Measurements from ENCODE around the gene CTU2.

The CTU2 gene

DNA sequence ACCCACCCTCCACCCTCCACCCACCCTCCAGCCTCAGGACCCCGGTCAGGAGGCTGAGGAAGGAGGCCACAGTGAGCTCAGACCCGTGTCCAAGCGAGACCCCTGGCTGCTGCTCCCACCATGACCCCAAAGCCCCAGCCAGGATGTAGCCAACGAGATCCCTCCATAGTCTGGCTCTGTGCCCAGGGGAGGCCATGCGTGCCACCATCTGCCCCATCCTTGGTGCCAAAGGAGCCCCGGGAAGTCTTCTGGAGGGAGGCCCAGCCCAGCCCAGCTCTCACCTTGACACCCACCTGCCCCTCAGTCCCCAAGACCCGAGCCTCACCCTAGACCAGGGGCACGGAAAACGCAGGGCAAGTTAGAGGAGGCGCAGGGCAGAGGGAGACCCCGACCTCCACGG, 44.6 kb downstream of the CTU2 start:
- H3K27me3 ChIP-seq (ENCODE audit: insufficient read depth, poor library complexity, severe bottlenecking) = no peaks in the 10 kb centered on the region
- no peak for DNase-seq (ENCODE audit: low read depth in 1 of 2, low spot score in 1 of 2)
- H3K4me3 ChIP-seq (replicated peaks; ENCODE audit: insufficient read depth, low read length) = no peak overlapping the region
- no peak overlapping the region for H3K27ac ChIP-seq (replicated peaks)
- no peak for TF ChIP-seq SPI1 (IDR thresholded peaks at IDR 0.05; ENCODE audit: borderline replicate concordance, low read depth)
- TF ChIP-seq REST (IDR thresholded peaks at IDR 0.05; ENCODE audit: insufficient replicate concordance, low read depth) = no peak
- TF ChIP-seq, protein P1, sequence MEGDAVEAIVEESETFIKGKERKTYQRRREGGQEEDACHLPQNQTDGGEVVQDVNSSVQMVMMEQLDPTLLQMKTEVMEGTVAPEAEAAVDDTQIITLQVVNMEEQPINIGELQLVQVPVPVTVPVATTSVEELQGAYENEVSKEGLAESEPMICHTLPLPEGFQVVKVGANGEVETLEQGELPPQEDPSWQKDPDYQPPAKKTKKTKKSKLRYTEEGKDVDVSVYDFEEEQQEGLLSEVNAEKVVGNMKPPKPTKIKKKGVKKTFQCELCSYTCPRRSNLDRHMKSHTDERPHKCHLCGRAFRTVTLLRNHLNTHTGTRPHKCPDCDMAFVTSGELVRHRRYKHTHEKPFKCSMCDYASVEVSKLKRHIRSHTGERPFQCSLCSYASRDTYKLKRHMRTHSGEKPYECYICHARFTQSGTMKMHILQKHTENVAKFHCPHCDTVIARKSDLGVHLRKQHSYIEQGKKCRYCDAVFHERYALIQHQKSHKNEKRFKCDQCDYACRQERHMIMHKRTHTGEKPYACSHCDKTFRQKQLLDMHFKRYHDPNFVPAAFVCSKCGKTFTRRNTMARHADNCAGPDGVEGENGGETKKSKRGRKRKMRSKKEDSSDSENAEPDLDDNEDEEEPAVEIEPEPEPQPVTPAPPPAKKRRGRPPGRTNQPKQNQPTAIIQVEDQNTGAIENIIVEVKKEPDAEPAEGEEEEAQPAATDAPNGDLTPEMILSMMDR (IDR thresholded peaks at IDR 0.05; ENCODE audit: insufficient read depth, low read length) = no peak
- no peak for TF ChIP-seq GABPA (IDR thresholded peaks at IDR 0.05; ENCODE audit: low read depth)
- TF ChIP-seq POLR2AphosphoS5 (IDR thresholded peaks at IDR 0.05; ENCODE audit: low read depth) = no peak

DNA sequence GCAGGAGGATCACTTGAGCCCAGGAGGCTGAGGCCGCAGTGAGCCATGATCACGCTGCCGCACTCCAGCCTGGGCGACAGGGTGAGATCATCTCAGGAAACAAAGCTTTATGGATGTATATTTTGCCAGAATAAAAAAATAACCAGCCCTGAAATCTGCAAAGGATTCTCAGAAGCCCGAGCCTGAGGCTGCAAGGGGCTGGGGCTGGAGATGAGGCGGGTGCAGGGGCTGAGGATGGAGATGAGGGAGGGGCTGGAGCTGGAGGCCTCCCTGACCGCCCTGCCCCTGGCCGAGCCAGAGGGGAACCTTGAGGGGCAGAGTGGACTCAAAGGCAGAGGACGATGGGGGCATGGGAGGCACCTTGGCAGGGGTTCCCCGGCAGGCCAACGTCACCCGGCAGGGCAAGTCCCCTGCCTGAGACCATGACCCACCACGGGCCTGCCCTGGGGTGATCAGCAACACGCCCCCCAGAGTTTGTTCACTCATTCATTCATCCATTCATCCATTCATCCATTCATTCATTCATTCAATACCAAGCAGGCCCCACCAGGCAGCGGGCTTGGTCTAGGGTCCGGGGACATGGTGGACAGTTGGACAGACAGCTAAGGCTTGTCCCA, 46.2 kb downstream of the CTU2 start:
- H3K27me3 ChIP-seq (ENCODE audit: insufficient read depth, poor library complexity, severe bottlenecking) = no peaks in the 10 kb centered on the region
- no peak overlapping the region for H3K27ac ChIP-seq (replicated peaks)
- TF ChIP-seq POLR2AphosphoS5 (IDR thresholded peaks at IDR 0.05; ENCODE audit: low read depth) = no peak
- TF ChIP-seq SPI1 (IDR thresholded peaks at IDR 0.05; ENCODE audit: borderline replicate concordance, low read depth) = no peak
- TF ChIP-seq GABPA (IDR thresholded peaks at IDR 0.05; ENCODE audit: low read depth) = no peak
- TF ChIP-seq, protein P1 (IDR thresholded peaks at IDR 0.05; ENCODE audit: insufficient read depth, low read length) = no peak
- no peak for TF ChIP-seq REST (IDR thresholded peaks at IDR 0.05; ENCODE audit: insufficient replicate concordance, low read depth)
- H3K4me3 ChIP-seq (replicated peaks; ENCODE audit: insufficient read depth, low read length) = no peak overlapping the region
- DNase-seq (ENCODE audit: low read depth in 1 of 2, low spot score in 1 of 2) = no peak

DNA sequence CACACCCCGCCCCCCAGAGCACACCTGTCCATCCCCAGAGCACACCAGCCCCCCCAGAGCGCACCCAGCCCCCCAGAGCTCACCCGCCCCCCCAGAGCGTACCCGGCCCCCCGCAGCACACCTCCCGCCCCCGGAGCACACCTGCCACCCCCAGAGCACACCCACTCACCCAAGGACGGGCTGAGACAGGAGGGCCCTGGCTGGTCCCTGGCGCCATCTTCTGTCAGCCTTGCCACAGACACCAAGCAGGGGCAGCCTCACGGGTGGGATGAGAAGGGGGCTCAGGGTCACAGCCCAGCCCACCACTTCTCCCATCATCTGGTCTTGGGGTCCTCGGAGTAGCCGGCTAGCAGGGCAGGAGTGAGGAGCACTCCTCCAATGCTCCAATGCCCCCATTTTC, 46.9 kb downstream of the CTU2 start:
- Histone ChIP-seq H3K4me3 (replicated peaks; ENCODE audit: insufficient read depth, low read length) (no peak overlapping the region), H3K27ac (replicated peaks) (no peak overlapping the region), H3K27me3 (ENCODE audit: insufficient read depth, poor library complexity, severe bottlenecking) (no peaks in the 10 kb centered on the region)
- no peak for DNase-seq (ENCODE audit: low read depth in 1 of 2, low spot score in 1 of 2)
- TF ChIP-seq GABPA (IDR thresholded peaks at IDR 0.05; ENCODE audit: low read depth) (no peak), SPI1 (IDR thresholded peaks at IDR 0.05; ENCODE audit: borderline replicate concordance, low read depth) (no peak), REST (IDR thresholded peaks at IDR 0.05; ENCODE audit: insufficient replicate concordance, low read depth) (no peak), POLR2AphosphoS5 (IDR thresholded peaks at IDR 0.05; ENCODE audit: low read depth) (no peak)
- TF ChIP-seq, protein P1 (IDR thresholded peaks at IDR 0.05; ENCODE audit: insufficient read depth, low read length) = no peak

Data from HL-60 (cell line).